ENCODE data around the gene MATCAP1.
A peak's percentile ranks its signal among the peaks of the same experiment; 100 is the strongest.

DNA sequence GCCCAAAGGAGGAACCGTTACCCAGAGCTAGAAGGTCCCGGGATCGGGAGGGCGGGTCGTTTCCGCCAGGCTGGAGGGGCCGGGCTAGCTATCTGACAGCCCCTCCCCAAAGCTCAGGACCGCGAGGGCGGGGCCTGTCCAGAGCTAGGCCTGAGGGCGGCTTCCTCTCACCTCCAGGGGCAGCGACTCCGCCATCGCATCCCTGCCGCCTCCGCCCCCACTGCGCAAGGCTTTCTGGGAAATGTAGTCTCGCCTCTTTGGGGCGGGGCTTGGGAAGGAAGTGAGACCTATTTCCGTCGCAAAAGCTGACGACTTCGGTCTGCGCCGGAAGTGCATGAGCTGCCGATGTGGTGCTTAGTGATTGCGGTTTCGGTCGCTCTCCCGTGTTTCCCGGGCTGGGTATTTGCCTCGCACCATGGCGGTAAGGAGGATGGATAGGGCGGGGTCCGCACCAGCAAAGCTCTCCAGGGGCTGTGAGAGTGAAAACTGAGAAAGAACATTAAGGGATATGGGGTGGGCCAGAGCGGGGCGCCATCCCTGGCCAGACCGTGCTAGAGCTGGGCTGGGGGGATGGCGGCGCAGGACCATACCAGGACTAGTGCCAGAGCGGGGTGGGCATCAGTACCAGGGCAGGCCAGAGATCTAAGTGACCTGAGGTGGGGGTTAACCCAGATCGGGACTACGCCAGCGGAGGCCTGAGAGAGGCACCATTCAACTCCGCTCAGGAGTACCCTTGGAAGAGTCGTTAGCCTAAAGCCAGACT is 43.2 kb upstream of the MATCAP1 start, which contains the start of gene TMEM208:
- no peak for TF ChIP-seq ZBTB21 (CRISPR knock-in tag; IDR thresholded peaks at IDR 0.05; ENCODE audit: borderline replicate concordance)
- no peak for TF ChIP-seq TEAD4 (CRISPR knock-in tag; IDR thresholded peaks at IDR 0.05)
- peak; percentile 100 for TF ChIP-seq SP1 (CRISPR knock-in tag; conservative IDR thresholded peaks at IDR 0.05)
- peak; percentile 93 for TF ChIP-seq CREB1 (CRISPR knock-in tag; IDR thresholded peaks at IDR 0.05)
- TF ChIP-seq, protein P1, sequence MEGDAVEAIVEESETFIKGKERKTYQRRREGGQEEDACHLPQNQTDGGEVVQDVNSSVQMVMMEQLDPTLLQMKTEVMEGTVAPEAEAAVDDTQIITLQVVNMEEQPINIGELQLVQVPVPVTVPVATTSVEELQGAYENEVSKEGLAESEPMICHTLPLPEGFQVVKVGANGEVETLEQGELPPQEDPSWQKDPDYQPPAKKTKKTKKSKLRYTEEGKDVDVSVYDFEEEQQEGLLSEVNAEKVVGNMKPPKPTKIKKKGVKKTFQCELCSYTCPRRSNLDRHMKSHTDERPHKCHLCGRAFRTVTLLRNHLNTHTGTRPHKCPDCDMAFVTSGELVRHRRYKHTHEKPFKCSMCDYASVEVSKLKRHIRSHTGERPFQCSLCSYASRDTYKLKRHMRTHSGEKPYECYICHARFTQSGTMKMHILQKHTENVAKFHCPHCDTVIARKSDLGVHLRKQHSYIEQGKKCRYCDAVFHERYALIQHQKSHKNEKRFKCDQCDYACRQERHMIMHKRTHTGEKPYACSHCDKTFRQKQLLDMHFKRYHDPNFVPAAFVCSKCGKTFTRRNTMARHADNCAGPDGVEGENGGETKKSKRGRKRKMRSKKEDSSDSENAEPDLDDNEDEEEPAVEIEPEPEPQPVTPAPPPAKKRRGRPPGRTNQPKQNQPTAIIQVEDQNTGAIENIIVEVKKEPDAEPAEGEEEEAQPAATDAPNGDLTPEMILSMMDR (IDR thresholded peaks at IDR 0.05): no peak
- TF ChIP-seq, protein P2, sequence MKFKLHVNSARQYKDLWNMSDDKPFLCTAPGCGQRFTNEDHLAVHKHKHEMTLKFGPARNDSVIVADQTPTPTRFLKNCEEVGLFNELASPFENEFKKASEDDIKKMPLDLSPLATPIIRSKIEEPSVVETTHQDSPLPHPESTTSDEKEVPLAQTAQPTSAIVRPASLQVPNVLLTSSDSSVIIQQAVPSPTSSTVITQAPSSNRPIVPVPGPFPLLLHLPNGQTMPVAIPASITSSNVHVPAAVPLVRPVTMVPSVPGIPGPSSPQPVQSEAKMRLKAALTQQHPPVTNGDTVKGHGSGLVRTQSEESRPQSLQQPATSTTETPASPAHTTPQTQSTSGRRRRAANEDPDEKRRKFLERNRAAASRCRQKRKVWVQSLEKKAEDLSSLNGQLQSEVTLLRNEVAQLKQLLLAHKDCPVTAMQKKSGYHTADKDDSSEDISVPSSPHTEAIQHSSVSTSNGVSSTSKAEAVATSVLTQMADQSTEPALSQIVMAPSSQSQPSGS (CRISPR knock-in tag; IDR thresholded peaks at IDR 0.05; ENCODE audit: borderline replicate concordance, low read depth): no peak
- TF ChIP-seq ZNF138 (CRISPR knock-in tag; conservative IDR thresholded peaks at IDR 0.05): no peak
- no peak for TF ChIP-seq RELA (CRISPR knock-in tag; IDR thresholded peaks at IDR 0.05; ENCODE audit: borderline replicate concordance)
- no peak for TF ChIP-seq SMAD4 (CRISPR knock-in tag; IDR thresholded peaks at IDR 0.05)
- TF ChIP-seq FOXK1 (CRISPR knock-in tag; IDR thresholded peaks at IDR 0.05): peak; percentile 94
- TF ChIP-seq, protein P3, sequence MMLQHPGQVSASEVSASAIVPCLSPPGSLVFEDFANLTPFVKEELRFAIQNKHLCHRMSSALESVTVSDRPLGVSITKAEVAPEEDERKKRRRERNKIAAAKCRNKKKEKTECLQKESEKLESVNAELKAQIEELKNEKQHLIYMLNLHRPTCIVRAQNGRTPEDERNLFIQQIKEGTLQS (CRISPR knock-in tag; conservative IDR thresholded peaks at IDR 0.05): no peak
- TF ChIP-seq NFYB (CRISPR knock-in tag; conservative IDR thresholded peaks at IDR 0.05; ENCODE audit: low read depth): no peak
- TF ChIP-seq NR3C1 (CRISPR knock-in tag; conservative IDR thresholded peaks at IDR 0.05; ENCODE audit: low read depth): no peak
- TF ChIP-seq, protein P4, sequence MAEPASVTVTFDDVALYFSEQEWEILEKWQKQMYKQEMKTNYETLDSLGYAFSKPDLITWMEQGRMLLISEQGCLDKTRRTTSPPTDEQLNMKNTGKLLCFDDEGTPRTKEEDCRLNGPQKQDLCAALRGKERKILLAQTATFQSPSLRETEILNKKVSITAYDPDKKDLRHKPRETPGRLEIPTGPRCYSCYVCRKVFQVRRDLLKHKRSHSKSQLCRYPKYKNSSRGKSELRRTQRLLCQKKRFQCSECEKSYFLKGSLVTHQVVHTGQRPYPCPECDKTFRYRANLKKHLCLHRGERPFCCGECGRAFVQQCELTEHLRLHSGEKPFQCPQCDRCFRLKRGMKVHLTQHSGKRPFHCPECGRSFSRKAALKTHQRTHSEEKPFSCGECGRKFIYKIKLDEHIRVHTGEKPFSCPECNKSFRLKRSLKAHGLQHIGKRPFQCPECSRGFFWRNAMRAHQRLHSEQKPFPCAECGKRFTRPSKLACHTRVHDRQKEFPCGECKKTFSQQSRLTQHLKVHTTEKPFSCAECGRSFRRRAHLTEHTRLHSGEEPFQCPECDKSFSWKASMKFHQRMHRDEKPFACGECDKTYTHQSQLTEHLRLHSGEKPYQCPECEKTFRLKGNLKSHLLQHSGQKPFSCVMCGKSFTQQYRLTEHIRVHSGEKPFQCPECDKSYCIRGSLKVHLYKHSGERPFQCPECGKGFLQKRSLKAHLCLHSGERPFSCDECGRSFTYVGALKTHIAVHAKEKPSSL (CRISPR knock-in tag; conservative IDR thresholded peaks at IDR 0.05): no peak

All from WTC11 (cell line).